H1 (cell line): ENCODE data around the gene ADCY9. TPM values are rescaled to one million over a fixed set of nuclear protein-coding genes. Genes with fewer than 3 reads are reported as not detected.

Experiments
- CTCF ChIA-PET: fragments of 300-600 bp; sonication (Branson Sonifier 250); formaldehyde crosslinking; loops from one replicate; lab custom pipeline; 2021; ENCODE audit not compliant: partially characterized antibody; lab: Charles Lee
- POLR2A ChIA-PET: fragments of 300-600 bp; sonication (Branson Sonifier 250); formaldehyde crosslinking; loops from one replicate; lab custom pipeline; 2021; ENCODE audit warnings: inconsistent platforms; ENCODE audit not compliant: partially characterized antibody; lab: Charles Lee
- DNase-seq, 2 experiments: peaks; one replicate each; pipeline versions ENCODE4 v3.0.0 to v3.0.0-alpha.2; 2010 to 2022; ENCODE audit warnings: low spot score in 2 of 2, low read depth in 1 of 2, mixed read lengths in 1 of 2
- FAIRE-seq: peaks from 2 replicates; lab custom pipeline; 2011; peaks lifted over from hg19 to GRCh38; lab: Jason Lieb, UNC
- H2AFZ ChIP-seq: 2 replicates; pipeline ENCODE4 v1.8.1; 2012; ENCODE audit warnings: low read length, inconsistent platforms
- H2AK5ac ChIP-seq: 2 replicates; pipeline ENCODE4 v1.6.1; 2013; ENCODE audit warnings: low read depth, low read length
- H2BK120ac ChIP-seq: replicated peaks from 2 replicates; pipeline ENCODE3; 2013; ENCODE audit warnings: low read depth, low read length, inconsistent platforms
- H2BK12ac ChIP-seq: 2 replicates; pipeline ENCODE4 v1.6.1; 2013; ENCODE audit warnings: low read depth, low read length
- H2BK15ac ChIP-seq: 2 replicates; pipeline ENCODE4 v1.6.1; 2013; ENCODE audit warnings: low read length
- H2BK20ac ChIP-seq: 2 replicates; pipeline ENCODE4 v1.6.1; 2013; ENCODE audit warnings: low read length
- H2BK5ac ChIP-seq: 2 replicates; pipeline ENCODE4 v1.6.1; 2013; ENCODE audit warnings: low read depth, low read length
- H3K14ac ChIP-seq: 2 replicates; pipeline ENCODE4 v1.6.1; 2013; ENCODE audit warnings: inconsistent platforms; ENCODE audit not compliant: insufficient read length
- H3K18ac ChIP-seq: 2 replicates; pipeline ENCODE4 v1.6.1; 2013; ENCODE audit warnings: low read length; ENCODE audit errors: extremely low read depth
- H3K23ac ChIP-seq: 2 replicates; pipeline ENCODE4 v1.6.1; 2013; ENCODE audit warnings: inconsistent platforms; ENCODE audit not compliant: insufficient read length
- H3K23me2 ChIP-seq: 2 replicates; pipeline ENCODE4 v1.6.1; 2013; ENCODE audit warnings: low read depth, low read length
- H3K27ac ChIP-seq: 2 replicates; pipeline ENCODE4 v1.6.1; 2011; ENCODE audit warnings: low read depth, low read length, inconsistent platforms
- H3K27me3 ChIP-seq, 4 experiments: replicated peaks in 1 of 4; 1 replicate in 1 of 4; 2 replicates in 3 of 4; pipeline versions ENCODE4 v1.6.1 to v1.8.1; 2011 to 2013; ENCODE audit warnings: low read length in 3 of 4, mild to moderate bottlenecking in 3 of 4, inconsistent platforms in 2 of 4, mixed read lengths in 2 of 4, moderate library complexity in 1 of 4; ENCODE audit not compliant: control insufficient read depth in 3 of 4, insufficient read depth in 3 of 4; ENCODE audit errors: extremely low read depth in 1 of 4
- H3K36me3 ChIP-seq, 4 experiments: 2 replicates each; pipeline versions ENCODE4 v1.6.1 to v1.8.1; 2011 to 2013; ENCODE audit warnings: mild to moderate bottlenecking in 4 of 4, low read length in 3 of 4, moderate library complexity in 2 of 4, control low read depth in 1 of 4, inconsistent platforms in 1 of 4; ENCODE audit not compliant: insufficient read depth in 4 of 4, control insufficient read depth in 2 of 4
- H3K4ac ChIP-seq: replicated peaks from 2 replicates; pipeline ENCODE3; 2013; ENCODE audit warnings: low read length, low read depth, mixed read lengths, inconsistent platforms; ENCODE audit not compliant: insufficient read length
- H3K4me1 ChIP-seq, 4 experiments: replicated peaks in 1 of 4; 1 replicate in 1 of 4; 2 replicates in 3 of 4; pipeline versions ENCODE4 v1.6.1 to v1.8.1; 2011 to 2013; ENCODE audit warnings: low read length in 3 of 4, inconsistent platforms in 2 of 4, mixed read lengths in 1 of 4; ENCODE audit not compliant: insufficient read depth in 4 of 4, control insufficient read depth in 3 of 4
- H3K4me2 ChIP-seq, 2 experiments: 2 replicates each; pipeline versions ENCODE4 v1.6.1 to v1.8.1; 2011 to 2013; ENCODE audit warnings: low read depth in 2 of 2, low read length in 2 of 2, control low read depth in 1 of 2, inconsistent platforms in 1 of 2, mild to moderate bottlenecking in 1 of 2; ENCODE audit not compliant: insufficient read depth in 1 of 2
- H3K4me3 ChIP-seq, 4 experiments: fragments of 200-600, 300-600 bp in 1 of 4; sonication (generic), shearing (Covaris generic), sonication (Bioruptor Twin) in 1 of 4; 2 replicates each; pipeline versions ENCODE4 v1.5.1 to v1.8.1; 2011 to 2016; ENCODE audit warnings: low read length in 4 of 4, low read depth in 3 of 4, control low read depth in 2 of 4, inconsistent platforms in 2 of 4, mild to moderate bottlenecking in 2 of 4, mixed read lengths in 1 of 4, moderate library complexity in 1 of 4; ENCODE audit not compliant: insufficient read depth in 2 of 4; ENCODE audit errors: extremely low read depth in 1 of 4
- H3K56ac ChIP-seq: replicated peaks from 2 replicates; pipeline ENCODE3; 2013; ENCODE audit warnings: low read depth, mild to moderate bottlenecking, mixed read lengths, low read length, inconsistent platforms; ENCODE audit not compliant: insufficient read length
- H3K79me1 ChIP-seq: 2 replicates; pipeline ENCODE4 v1.6.1; 2013; ENCODE audit warnings: low read depth, low read length, control low read depth
- H3K79me2 ChIP-seq, 2 experiments: 2 replicates each; pipeline versions ENCODE4 v1.6.1 to v1.8.1; 2012 to 2013; ENCODE audit warnings: low read length in 2 of 2, mild to moderate bottlenecking in 2 of 2, inconsistent platforms in 1 of 2; ENCODE audit not compliant: insufficient read depth in 2 of 2, control insufficient read depth in 1 of 2
- H3K9ac ChIP-seq, 4 experiments: replicated peaks in 1 of 4; 1 replicate in 1 of 4; 2 replicates in 3 of 4; pipeline versions ENCODE4 v1.6.1 to v1.8.1; 2011 to 2013; ENCODE audit warnings: low read depth in 3 of 4, low read length in 3 of 4, control low read depth in 2 of 4, mild to moderate bottlenecking in 2 of 4, moderate library complexity in 2 of 4, inconsistent platforms in 1 of 4; ENCODE audit errors: extremely low read depth in 1 of 4
- H3K9me3 ChIP-seq, 2 experiments: 2 replicates each; pipeline versions ENCODE4 v1.6.1 to v1.8.1; 2012 to 2013; ENCODE audit warnings: mild to moderate bottlenecking in 2 of 2, moderate library complexity in 2 of 2, control low read depth in 1 of 2, inconsistent platforms in 1 of 2, low read depth in 1 of 2, low read length in 1 of 2, mixed read lengths in 1 of 2; ENCODE audit not compliant: insufficient read depth in 2 of 2
- H4K20me1 ChIP-seq, 2 experiments: replicated peaks in 1 of 2; 2 replicates each; pipeline versions ENCODE3 to v1.8.1; 2011 to 2013; ENCODE audit warnings: inconsistent platforms in 2 of 2, low read length in 2 of 2, mild to moderate bottlenecking in 1 of 2; ENCODE audit not compliant: insufficient read depth in 2 of 2, control insufficient read depth in 1 of 2
- H4K5ac ChIP-seq: 2 replicates; pipeline ENCODE4 v1.6.1; 2013; ENCODE audit warnings: low read length, low read depth, mixed read lengths, inconsistent platforms; ENCODE audit not compliant: insufficient read length
- H4K8ac ChIP-seq: 2 replicates; pipeline ENCODE4 v1.8.0; 2013; ENCODE audit warnings: mild to moderate bottlenecking, moderate library complexity, low read length, inconsistent platforms; ENCODE audit not compliant: insufficient read depth; ENCODE audit errors: extremely low read depth
- H4K91ac ChIP-seq: replicated peaks from 2 replicates; pipeline ENCODE3; 2013; ENCODE audit warnings: low read length, mixed read lengths, inconsistent platforms; ENCODE audit not compliant: insufficient read length
- BRCA1 ChIP-seq: IDR thresholded peaks from 2 replicates; pipeline ENCODE4 v1.6.1; 2012; ENCODE audit warnings: low read depth, low read length, improper control_type of control experiment
- EZH2 ChIP-seq: fragments of 200-600 bp; sonication (generic); IDR thresholded peaks from 2 replicates; pipeline ENCODE4 v1.7.1; 2012; ENCODE audit warnings: low read depth, mild to moderate bottlenecking, moderate library complexity, low read length, inconsistent platforms; ENCODE audit not compliant: severe bottlenecking
- RFX5 ChIP-seq: IDR thresholded peaks from 2 replicates; pipeline ENCODE4 v1.6.1; 2011; ENCODE audit warnings: low read depth, low read length, improper control_type of control experiment, borderline replicate concordance
- TAF1 ChIP-seq: IDR thresholded peaks from 2 replicates; pipeline ENCODE4 v1.6.1; 2011; ENCODE audit warnings: mild to moderate bottlenecking, low read depth, low read length
- TBP ChIP-seq: IDR thresholded peaks from 2 replicates; pipeline ENCODE4 v1.6.1; 2011; ENCODE audit warnings: low read depth, low read length, improper control_type of control experiment
- WGBS, 2 experiments: shearing (Covaris generic) in 1 of 2; methylation state at CpG; one replicate each; pipeline versions ENCODE4 v1.1.6 to v1.1.7; 2013 to 2015; ENCODE audit warnings: low lambda C conversion rate in 2 of 2, mixed read lengths in 2 of 2, inconsistent platforms in 1 of 2, low coverage in 1 of 2, missing lambda C conversion rate in 1 of 2; ENCODE audit not compliant: insufficient replicate concordance in 2 of 2, insufficient coverage in 1 of 2, insufficient read length in 1 of 2; ENCODE audit errors: extremely low coverage in 1 of 2, missing lambda C conversion rate in 1 of 2; 5-methylcytosine and 5-hydroxymethylcytosine counted together
- polyA plus RNA-seq, 7 experiments: library from polyadenylated mRNA; depleted of rRNA in 3 of 7; stranded (reverse) in 5 of 7; unstranded in 2 of 7; fragments of >200 nt in 5 of 7; fragments of 200-250 nt in 2 of 7; gene quantifications; 1 replicate in 5 of 7; 2 replicates in 1 of 7; 4 replicates in 1 of 7; pipeline versions ENCODE4 v1.2.1 to v1.2.3, GENCODE V29; 2011 to 2013; ENCODE audit warnings: missing spikeins in 2 of 7, mixed read lengths in 2 of 7
- total RNA-seq: library from RNA; stranded (reverse); fragmentation: NEBNext Ultra II Directional; extraction: Animal tissue kit (Norgen Biotek cat#: 25700); gene quantifications from 2 replicates; pipeline ENCODE4 v1.2.1, GENCODE V29; 2021

The ADCY9 gene
- total and polyA plus RNA-seq, 2 of the 8 experiments (the other 6 are each of a cell fraction or from before 2014, with no cell fraction given), result 5.4 to 13.1 TPM

- no peak overlapping the region for H3K27ac ChIP-seq
- no peak for FAIRE-seq
Measured at GRCh38 chr16:4077174-4077649, 39.0 kb downstream of the ADCY9 start.

More at GRCh38 chr16:4077174-4077649, 39.0 kb downstream of the ADCY9 start:
- H3K79me2 ChIP-seq, result no peaks in the 10 kb centered on the region
- ChIA-PET CTCF (no interaction called here), POLR2A (no interaction called here)
- no peak for DNase-seq
- H2AK5ac ChIP-seq, result no peak overlapping the region
- no peak overlapping the region for H2BK20ac ChIP-seq
- H3K56ac ChIP-seq, result no peak overlapping the region
- no peak overlapping the region for H4K8ac ChIP-seq
- H3K4me3 ChIP-seq, result no peak overlapping the region
- H3K27me3 ChIP-seq, result no peaks in the 10 kb centered on the region
- no peaks in the 10 kb centered on the region for H4K20me1 ChIP-seq
- H3K14ac ChIP-seq, result no peak overlapping the region
- H4K5ac ChIP-seq, result no peak overlapping the region
- peak overlapping the region; percentile 71; the same call in 1 of the 2 replicates for H2BK5ac ChIP-seq
- H2BK12ac ChIP-seq, result peak overlapping the region; percentile 63
- H3K4me1 ChIP-seq, result peaks cover under 1 to 8% (median 5%) of the 10 kb centered on the region in 4 experiments; a peak in 4 of 7 replicates
- H3K4ac ChIP-seq, result no peak overlapping the region
- H4K91ac ChIP-seq, result no peak overlapping the region
- H2BK15ac ChIP-seq, result no peak overlapping the region
- H3K9ac ChIP-seq, result no peak overlapping the region
- no peak overlapping the region; the same call in 1 of the 2 replicates for H3K18ac ChIP-seq
- WGBS, 2 experiments, result 75% methylated on average over 6 of the region's 6 CpGs; no CpG with 5 or more reads in 1 of the 2 experiments
- H3K4me2 ChIP-seq, result no peak overlapping the region
- H2AFZ ChIP-seq, result no peak overlapping the region
- H3K23ac ChIP-seq, result no peak overlapping the region
- TF ChIP-seq BRCA1 (no peak), EZH2 (no peak), RFX5 (no peak), TAF1 (no peak), TBP (no peak)
- no peaks in the 10 kb centered on the region for H3K79me1 ChIP-seq
- no peaks in the 10 kb centered on the region for H3K36me3 ChIP-seq
- H3K23me2 ChIP-seq, result no peaks in the 10 kb centered on the region
- no peaks in the 10 kb centered on the region for H3K9me3 ChIP-seq
- H2BK120ac ChIP-seq, result no peak overlapping the region
